ENCODE measurements around the gene ABLIM1. TPM values are rescaled to one million over a fixed set of nuclear protein-coding genes. Genes with fewer than 3 reads are reported as not detected.

Gene ABLIM1
- total and polyA plus RNA-seq, 2 experiments from 2014 or later: 21.9 to 45.1 TPM

- TF ChIP-seq, protein P1, sequence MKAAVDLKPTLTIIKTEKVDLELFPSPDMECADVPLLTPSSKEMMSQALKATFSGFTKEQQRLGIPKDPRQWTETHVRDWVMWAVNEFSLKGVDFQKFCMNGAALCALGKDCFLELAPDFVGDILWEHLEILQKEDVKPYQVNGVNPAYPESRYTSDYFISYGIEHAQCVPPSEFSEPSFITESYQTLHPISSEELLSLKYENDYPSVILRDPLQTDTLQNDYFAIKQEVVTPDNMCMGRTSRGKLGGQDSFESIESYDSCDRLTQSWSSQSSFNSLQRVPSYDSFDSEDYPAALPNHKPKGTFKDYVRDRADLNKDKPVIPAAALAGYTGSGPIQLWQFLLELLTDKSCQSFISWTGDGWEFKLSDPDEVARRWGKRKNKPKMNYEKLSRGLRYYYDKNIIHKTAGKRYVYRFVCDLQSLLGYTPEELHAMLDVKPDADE (IDR thresholded peaks at IDR 0.05): no peak
- TF ChIP-seq POLR2AphosphoS5 (IDR thresholded peaks at IDR 0.05; ENCODE audit: low read depth) (no peak), CTCF (conservative IDR thresholded peaks at IDR 0.05; ENCODE audit: low read depth in 2 of 2) (no peak)
Measured at GRCh38 chr10:114691442-114691941, 33.4 kb upstream of the ABLIM1 start (continued).

DNA sequence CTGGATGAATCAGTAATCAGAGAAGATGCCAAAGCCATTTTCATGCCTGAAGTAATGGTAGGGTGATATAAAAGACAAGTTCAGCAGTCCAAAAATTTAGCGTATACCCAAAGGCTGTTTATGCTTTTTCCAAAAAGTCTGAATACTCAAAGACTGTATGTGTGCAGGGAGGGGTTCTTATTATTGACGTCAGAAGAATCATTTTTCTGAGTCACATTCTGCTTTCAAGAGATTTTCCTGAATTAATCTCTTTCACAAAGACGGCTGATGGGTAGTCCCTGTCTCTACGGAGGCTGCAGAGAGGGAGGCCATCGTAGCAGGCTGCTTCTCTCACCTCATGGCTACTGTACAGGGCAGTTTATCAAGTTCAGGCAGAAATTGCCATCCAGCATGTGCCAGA, 30.7 kb upstream of the ABLIM1 start:
- Mint-ChIP-seq H3K9me3 (no peaks in the 10 kb centered on the region), H3K27ac (no peak overlapping the region), H3K36me3 (ENCODE audit: low read depth) (no peaks in the 10 kb centered on the region), H3K27me3 (ENCODE audit: insufficient read depth, low read depth, poor library complexity) (peaks cover 8% of the 10 kb centered on the region), H3K4me3 (no peak overlapping the region), H3K4me1 (peaks cover 5% of the 10 kb centered on the region; the same call in 2 of the 3 replicates)
- H3K27ac ChIP-seq (ENCODE audit: low read depth): no peak overlapping the region
- no peak for TF ChIP-seq ZNF114 (CRISPR knock-in tag; IDR thresholded peaks at IDR 0.05)
- no peak for TF ChIP-seq POLR2AphosphoS5 (IDR thresholded peaks at IDR 0.05; ENCODE audit: low read depth)
- TF ChIP-seq EZH2 (IDR thresholded peaks at IDR 0.05; ENCODE audit: low read depth, unreplicated experiment): no peak
- TF ChIP-seq STAT1 (IDR thresholded peaks at IDR 0.05; ENCODE audit: unreplicated experiment): no peak
- TF ChIP-seq CREB1 (CRISPR knock-in tag; IDR thresholded peaks at IDR 0.05; ENCODE audit: low read depth): no peak
- TF ChIP-seq CTCF (conservative IDR thresholded peaks at IDR 0.05; ENCODE audit: low read depth in 2 of 2): no peak
- TF ChIP-seq ZNF331 (CRISPR knock-in tag; IDR thresholded peaks at IDR 0.05; ENCODE audit: low read depth): no peak
- H2AFZ ChIP-seq: no peak overlapping the region
- no peaks in the 10 kb centered on the region for H4K20me1 ChIP-seq (replicated peaks; ENCODE audit: insufficient read depth)
- H3K36me3 ChIP-seq (ENCODE audit: insufficient read depth): no peaks in the 10 kb centered on the region
- H3K9me2 ChIP-seq (ENCODE audit: insufficient read depth): no peaks in the 10 kb centered on the region
- no peak overlapping the region for H3K4me3 ChIP-seq
- no peaks in the 10 kb centered on the region for H3K79me2 ChIP-seq (replicated peaks; ENCODE audit: insufficient read depth)
- no peak for DNase-seq (ENCODE audit: low spot score)
- ATAC-seq: no peak
- H3K4me2 ChIP-seq: no peak overlapping the region
- H3K4me1 ChIP-seq (ENCODE audit: insufficient read depth): peaks cover 4% of the 10 kb centered on the region; the same call in 1 of the 2 replicates
- no peaks in the 10 kb centered on the region for H3K27me3 ChIP-seq (ENCODE audit: insufficient read depth)
- H3F3A ChIP-seq (replicated peaks; ENCODE audit: low read depth): no peaks in the 10 kb centered on the region

DNA sequence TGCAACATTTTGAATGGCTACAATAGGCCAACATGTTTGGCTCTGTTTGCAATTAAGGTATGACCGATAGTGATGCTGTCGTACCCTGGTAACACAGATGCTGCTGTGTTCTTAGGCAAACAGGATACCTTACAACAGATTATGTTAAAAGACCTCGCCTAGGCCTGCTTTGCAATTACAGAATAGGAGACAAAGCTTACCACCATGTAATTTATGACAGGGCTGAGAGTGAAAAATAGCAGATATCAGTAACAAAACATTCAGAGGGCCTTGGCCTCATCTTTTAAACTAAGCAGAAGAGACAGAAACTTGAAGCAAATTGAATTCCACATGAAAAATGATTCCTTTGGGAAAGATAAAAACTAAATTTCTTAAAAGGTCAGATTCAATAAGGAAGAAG, 29.4 kb upstream of the ABLIM1 start:
- no peaks in the 10 kb centered on the region for H4K20me1 ChIP-seq (replicated peaks; ENCODE audit: insufficient read depth)
- ATAC-seq (no peak), DNase-seq (ENCODE audit: low spot score) (no peak)
- Mint-ChIP-seq H3K9me3 (no peaks in the 10 kb centered on the region), H3K4me1 (peaks cover 10% of the 10 kb centered on the region), H3K27ac (no peak overlapping the region), H3K36me3 (ENCODE audit: low read depth) (no peaks in the 10 kb centered on the region), H3K27me3 (ENCODE audit: insufficient read depth, low read depth, poor library complexity) (peaks cover 8% of the 10 kb centered on the region), H3K4me3 (no peak overlapping the region)
- no peak overlapping the region for H3K27ac ChIP-seq (ENCODE audit: low read depth)
- H3K9me2 ChIP-seq (ENCODE audit: insufficient read depth): no peaks in the 10 kb centered on the region
- H3K36me3 ChIP-seq (ENCODE audit: insufficient read depth): no peaks in the 10 kb centered on the region
- H3K4me2 ChIP-seq: no peak overlapping the region
- H3K4me1 ChIP-seq (ENCODE audit: insufficient read depth): peaks cover 4% of the 10 kb centered on the region; the same call in 1 of the 2 replicates
- H2AFZ ChIP-seq: no peak overlapping the region
- no peak overlapping the region for H3K4me3 ChIP-seq
- H3K79me2 ChIP-seq (replicated peaks; ENCODE audit: insufficient read depth): no peaks in the 10 kb centered on the region
- H3K27me3 ChIP-seq (ENCODE audit: insufficient read depth): no peaks in the 10 kb centered on the region
- no peaks in the 10 kb centered on the region for H3F3A ChIP-seq (replicated peaks; ENCODE audit: low read depth)
- no peak for TF ChIP-seq ZNF331 (CRISPR knock-in tag; IDR thresholded peaks at IDR 0.05; ENCODE audit: low read depth)
- no peak for TF ChIP-seq EZH2phosphoT487 (IDR thresholded peaks at IDR 0.05; ENCODE audit: unreplicated experiment)
- TF ChIP-seq CREB1 (CRISPR knock-in tag; IDR thresholded peaks at IDR 0.05; ENCODE audit: low read depth): no peak
- no peak for TF ChIP-seq CTCF (conservative IDR thresholded peaks at IDR 0.05; ENCODE audit: low read depth in 2 of 2)
- TF ChIP-seq, protein P2, sequence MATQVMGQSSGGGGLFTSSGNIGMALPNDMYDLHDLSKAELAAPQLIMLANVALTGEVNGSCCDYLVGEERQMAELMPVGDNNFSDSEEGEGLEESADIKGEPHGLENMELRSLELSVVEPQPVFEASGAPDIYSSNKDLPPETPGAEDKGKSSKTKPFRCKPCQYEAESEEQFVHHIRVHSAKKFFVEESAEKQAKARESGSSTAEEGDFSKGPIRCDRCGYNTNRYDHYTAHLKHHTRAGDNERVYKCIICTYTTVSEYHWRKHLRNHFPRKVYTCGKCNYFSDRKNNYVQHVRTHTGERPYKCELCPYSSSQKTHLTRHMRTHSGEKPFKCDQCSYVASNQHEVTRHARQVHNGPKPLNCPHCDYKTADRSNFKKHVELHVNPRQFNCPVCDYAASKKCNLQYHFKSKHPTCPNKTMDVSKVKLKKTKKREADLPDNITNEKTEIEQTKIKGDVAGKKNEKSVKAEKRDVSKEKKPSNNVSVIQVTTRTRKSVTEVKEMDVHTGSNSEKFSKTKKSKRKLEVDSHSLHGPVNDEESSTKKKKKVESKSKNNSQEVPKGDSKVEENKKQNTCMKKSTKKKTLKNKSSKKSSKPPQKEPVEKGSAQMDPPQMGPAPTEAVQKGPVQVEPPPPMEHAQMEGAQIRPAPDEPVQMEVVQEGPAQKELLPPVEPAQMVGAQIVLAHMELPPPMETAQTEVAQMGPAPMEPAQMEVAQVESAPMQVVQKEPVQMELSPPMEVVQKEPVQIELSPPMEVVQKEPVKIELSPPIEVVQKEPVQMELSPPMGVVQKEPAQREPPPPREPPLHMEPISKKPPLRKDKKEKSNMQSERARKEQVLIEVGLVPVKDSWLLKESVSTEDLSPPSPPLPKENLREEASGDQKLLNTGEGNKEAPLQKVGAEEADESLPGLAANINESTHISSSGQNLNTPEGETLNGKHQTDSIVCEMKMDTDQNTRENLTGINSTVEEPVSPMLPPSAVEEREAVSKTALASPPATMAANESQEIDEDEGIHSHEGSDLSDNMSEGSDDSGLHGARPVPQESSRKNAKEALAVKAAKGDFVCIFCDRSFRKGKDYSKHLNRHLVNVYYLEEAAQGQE (IDR thresholded peaks at IDR 0.05; ENCODE audit: unreplicated experiment): no peak
- TF ChIP-seq POLR2AphosphoS5 (IDR thresholded peaks at IDR 0.05; ENCODE audit: low read depth): no peak
- TF ChIP-seq NANOG (IDR thresholded peaks at IDR 0.05; ENCODE audit: borderline replicate concordance): no peak
